GM12878 (cell line): ENCODE results near the gene ARHGAP5. TPM values are rescaled to one million over a fixed set of nuclear protein-coding genes. Genes with fewer than 3 reads are reported as not detected.

Experiments used
- ATAC-seq: fragments of 200-7000 bp; cut with Tn5 transposase; 3 replicates; pipeline ENCODE4 v1.9.1; 2020; ENCODE audit warnings: mild to moderate bottlenecking, moderate library complexity
- BruUV-seq: library from RNA; stranded (reverse); fragments of 400-500 nt; replicated peaks from 2 replicates; lab custom pipeline; 2021; lab: Mats Ljungman, UMichigan
- CTCF ChIA-PET: fragments of 300-600 bp; sonication (Branson Sonifier 250); formaldehyde crosslinking; extraction: SDS; loops from one replicate; lab custom pipeline; 2021; ENCODE audit warnings: inconsistent platforms; lab: Yijun Ruan, JAX
- POLR2A ChIA-PET: fragments of 350-600 bp; formaldehyde crosslinking; extraction: SDS; loops from one replicate; lab custom pipeline; 2021; ENCODE audit warnings: inconsistent platforms; lab: Charles Lee
- RAD21 ChIA-PET: fragments of 300-600 bp; sonication (Branson Sonifier 250); formaldehyde crosslinking; loops from one replicate; lab custom pipeline; 2023; ENCODE audit warnings: antibody characterized with exemption; ENCODE audit not compliant: unreplicated experiment; lab: Charles Lee
- SMC1A ChIA-PET: fragments of 300-600 bp; sonication (Branson Sonifier 250); formaldehyde crosslinking; loops from one replicate; lab custom pipeline; 2023; ENCODE audit not compliant: unreplicated experiment, uncharacterized antibody; lab: Charles Lee
- DNase-seq: peaks from one replicate; pipeline ENCODE4 v3.0.0-alpha.2; 2011; ENCODE audit warnings: low read depth, low spot score
- FAIRE-seq: peaks from 3 replicates; lab custom pipeline; 2011; peaks lifted over from hg19 to GRCh38; lab: Jason Lieb, UNC
- H2AFZ ChIP-seq: 2 replicates; pipeline ENCODE4 v1.6.0; 2011; ENCODE audit warnings: low read depth, low read length, control low read depth; ENCODE audit not compliant: control insufficient read depth
- H3K27ac ChIP-seq: 2 replicates; pipeline ENCODE4 v1.5.1; 2011; ENCODE audit warnings: control low read depth; ENCODE audit not compliant: control insufficient read depth, insufficient read depth
- H3K27me3 ChIP-seq, 2 experiments: replicated peaks in 1 of 2; 2 replicates each; pipeline versions ENCODE4 v1.6.0 to v1.6.1; 2011; ENCODE audit warnings: low read length in 1 of 2; ENCODE audit not compliant: control insufficient read depth in 2 of 2, insufficient read depth in 2 of 2
- H3K36me3 ChIP-seq, 2 experiments: 2 replicates each; pipeline ENCODE4 v1.5.1; 2011; ENCODE audit warnings: low read length in 1 of 2; ENCODE audit not compliant: control insufficient read depth in 2 of 2, insufficient read depth in 2 of 2
- H3K4me1 ChIP-seq: 2 replicates; pipeline ENCODE4 v1.6.1; 2011; ENCODE audit warnings: mild to moderate bottlenecking, low read length, moderate library complexity, mixed read lengths; ENCODE audit not compliant: control insufficient read depth, insufficient read depth
- H3K4me2 ChIP-seq: 2 replicates; pipeline ENCODE4 v1.6.0; 2011; ENCODE audit warnings: control low read depth; ENCODE audit not compliant: control insufficient read depth, insufficient read depth
- H3K4me3 ChIP-seq: fragments of 200-600 bp; sonication (generic); 2 replicates; pipeline ENCODE4 v1.5.1; 2016
- H3K79me2 ChIP-seq: 2 replicates; pipeline ENCODE4 v1.6.0; 2011; ENCODE audit warnings: low read length; ENCODE audit not compliant: control insufficient read depth, insufficient read depth
- H3K9ac ChIP-seq: 2 replicates; pipeline ENCODE4 v1.8.0; 2011; ENCODE audit warnings: low read length, control low read depth, mixed read lengths; ENCODE audit not compliant: control insufficient read depth, insufficient read depth
- H3K9me3 ChIP-seq: replicated peaks from 3 replicates; pipeline ENCODE4 v1.5.1; 2011; ENCODE audit warnings: mild to moderate bottlenecking, low read length; ENCODE audit not compliant: control insufficient read depth, insufficient read depth
- H4K20me1 ChIP-seq: 2 replicates; pipeline ENCODE4 v1.6.0; 2011; ENCODE audit not compliant: control insufficient read depth, insufficient read depth
- FOXM1 ChIP-seq: IDR thresholded peaks from 2 replicates; pipeline ENCODE4 v1.6.1; 2012; ENCODE audit warnings: low read depth, mild to moderate bottlenecking, inconsistent platforms, low read length, moderate library complexity
- SMAD5 ChIP-seq: IDR thresholded peaks from 2 replicates; pipeline ENCODE4 v1.6.1; 2016; ENCODE audit warnings: antibody characterized with exemption, low read depth
- ZNF217 ChIP-seq: fragments of 450-650 bp; IDR thresholded peaks from 2 replicates; pipeline ENCODE4 v1.6.1; 2017; ENCODE audit warnings: antibody characterized with exemption, mild to moderate bottlenecking
- WGBS: methylation state at CpG from one replicate; pipeline ENCODE4 v1.1.6; 2016; ENCODE audit warnings: low lambda C conversion rate; ENCODE audit not compliant: insufficient replicate concordance, insufficient coverage; ENCODE audit errors: missing lambda C conversion rate; 5-methylcytosine and 5-hydroxymethylcytosine counted together
- in situ Hi-C: fragments of 300-500 bp; cut with MboI; formaldehyde crosslinking; loops from 9 replicates; pipeline ENCODE4 v1.14.3; 2018; ENCODE audit warnings: mixed read lengths
- intact Hi-C: fragments of 100-400 bp; cut with micrococcal nuclease; formaldehyde crosslinking; loops from one replicate; pipeline ENCODE4 v1.14.2; 2022; ENCODE audit not compliant: unreplicated experiment
- polyA plus RNA-seq, 11 experiments: library from polyadenylated mRNA; depleted of rRNA in 4 of 11; unstranded in 6 of 11; stranded (reverse) in 5 of 11; fragments of >200 nt; fragmentation: Nextera tagmentation in 4 of 11; fragmentation: Illumina TruSeq in 1 of 11; extraction: Ambion mirVana in 4 of 11; extraction: Trizol in 1 of 11; gene quantifications; 1 replicate in 1 of 11; 2 replicates in 10 of 11; pipeline versions ENCODE4 v1.2.1 to v1.2.3, GENCODE V29; 2011 to 2016; ENCODE audit warnings: inconsistent platforms in 2 of 11, missing spikeins in 2 of 11, low read depth in 1 of 11
- total RNA-seq, 4 experiments: library from RNA; depleted of rRNA in 3 of 4; stranded (reverse); fragments of >200 nt in 3 of 4; fragmentation: Illumina TruSeq in 1 of 4; extraction: Trizol in 1 of 4; gene quantifications; 2 replicates each; pipeline versions ENCODE4 v1.2.1 to v1.2.3, GENCODE V29; 2013 to 2021
- TF ChIP-seq, protein P1 (sequence below): IDR thresholded peaks from 2 replicates; pipeline ENCODE4 v1.6.1; 2012; ENCODE audit warnings: low read depth, low read length, improper control_type of control experiment

The ARHGAP5 gene
- total and polyA plus RNA-seq, 10 of the 15 experiments (the other 5 are each of a cell fraction or from before 2014, with no cell fraction given): 0.91 to 19.6 (median 7.2) TPM

- TF ChIP-seq FOXM1: no peak
Observed at GRCh38 chr14:32104803-32105202, 27.7 kb downstream of the ARHGAP5 start (continued).

DNA sequence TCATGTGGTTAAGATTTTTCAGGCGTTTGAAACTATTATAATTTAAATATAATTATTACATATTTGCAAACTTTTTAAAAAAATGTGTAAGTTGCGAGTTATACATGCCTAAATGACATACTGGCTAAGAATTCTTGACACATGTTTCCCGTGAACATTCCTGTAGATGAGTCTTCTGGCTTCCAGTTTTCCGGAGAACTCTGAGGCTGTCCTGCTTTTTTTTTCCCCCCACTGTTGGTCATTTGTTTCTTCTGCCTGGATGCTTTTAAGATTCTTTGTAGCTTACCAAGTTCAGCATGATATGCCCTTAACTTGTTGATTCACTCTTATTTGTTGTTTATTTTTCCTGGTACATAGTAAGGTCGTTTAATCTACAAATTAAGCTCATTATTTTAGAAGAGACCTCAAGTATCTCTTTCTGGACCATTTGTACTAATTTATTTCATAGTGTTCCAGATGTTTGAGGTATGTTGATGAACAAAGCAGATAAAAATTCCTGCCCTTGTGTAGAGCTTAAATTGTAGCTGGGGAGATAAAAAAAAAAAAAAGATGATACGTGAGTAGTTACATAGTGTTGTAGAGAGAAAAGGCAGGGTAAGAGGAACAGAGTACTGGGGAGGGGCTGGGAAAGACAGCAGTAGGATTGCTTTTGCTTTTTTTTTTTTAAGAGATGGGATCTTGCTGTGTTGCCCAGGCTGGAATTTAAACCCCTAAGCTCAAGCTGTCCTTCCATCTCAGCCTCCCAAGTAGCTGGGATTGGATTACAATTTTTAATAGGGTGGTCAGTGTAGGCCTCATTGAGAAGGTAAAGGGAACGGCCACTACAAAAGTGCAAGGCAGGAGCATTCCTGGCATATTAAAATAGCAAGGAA, 32.8 kb downstream of the ARHGAP5 start:
- no peak overlapping the region for H3K4me3 ChIP-seq
- WGBS: 98% methylated on average over 7 of the region's 7 CpGs
- no peaks in the 10 kb centered on the region for H3K36me3 ChIP-seq
- no peak overlapping the region for H3K9ac ChIP-seq
- TF ChIP-seq SMAD5 (no peak), ZNF217 (no peak)
- TF ChIP-seq, protein P1, sequence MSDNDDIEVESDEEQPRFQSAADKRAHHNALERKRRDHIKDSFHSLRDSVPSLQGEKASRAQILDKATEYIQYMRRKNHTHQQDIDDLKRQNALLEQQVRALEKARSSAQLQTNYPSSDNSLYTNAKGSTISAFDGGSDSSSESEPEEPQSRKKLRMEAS: no peak
- ChIA-PET CTCF (interaction anchor here (0.7 to 1.5 kb wide), 3 partner anchors 11 to 116 kb away, joined by 3 to 4 read pairs (median 3); no protein-coding TSS in a partner anchor), RAD21 (no interaction called here), POLR2A (no interaction called here), SMC1A (interaction anchor here (0.6 to 1.2 kb wide), 4 partner anchors 40 to 706 kb away, joined by 3 to 4 read pairs (median 3); no protein-coding TSS in a partner anchor)
- intact Hi-C loops (no loop called here), in situ Hi-C loops (no loop called here)
- no peak overlapping the region for H3K4me2 ChIP-seq
- H3K27ac ChIP-seq: no peak overlapping the region
- no peaks in the 10 kb centered on the region for H3K9me3 ChIP-seq
- FAIRE-seq (no peak), DNase-seq (no peak), ATAC-seq (no peak)
- H3K4me1 ChIP-seq: no peaks in the 10 kb centered on the region
- H2AFZ ChIP-seq: no peak overlapping the region
- H3K27me3 ChIP-seq: no peaks in the 10 kb centered on the region
- no peaks in the 10 kb centered on the region for H3K79me2 ChIP-seq
- no TSS peak for BruUV-seq
- H4K20me1 ChIP-seq: no peaks in the 10 kb centered on the region
